Measurements from ENCODE around the gene TASOR2. TPM values are rescaled to one million over a fixed set of nuclear protein-coding genes. Genes with fewer than 3 reads are reported as not detected.

TASOR2 gene, protein sequence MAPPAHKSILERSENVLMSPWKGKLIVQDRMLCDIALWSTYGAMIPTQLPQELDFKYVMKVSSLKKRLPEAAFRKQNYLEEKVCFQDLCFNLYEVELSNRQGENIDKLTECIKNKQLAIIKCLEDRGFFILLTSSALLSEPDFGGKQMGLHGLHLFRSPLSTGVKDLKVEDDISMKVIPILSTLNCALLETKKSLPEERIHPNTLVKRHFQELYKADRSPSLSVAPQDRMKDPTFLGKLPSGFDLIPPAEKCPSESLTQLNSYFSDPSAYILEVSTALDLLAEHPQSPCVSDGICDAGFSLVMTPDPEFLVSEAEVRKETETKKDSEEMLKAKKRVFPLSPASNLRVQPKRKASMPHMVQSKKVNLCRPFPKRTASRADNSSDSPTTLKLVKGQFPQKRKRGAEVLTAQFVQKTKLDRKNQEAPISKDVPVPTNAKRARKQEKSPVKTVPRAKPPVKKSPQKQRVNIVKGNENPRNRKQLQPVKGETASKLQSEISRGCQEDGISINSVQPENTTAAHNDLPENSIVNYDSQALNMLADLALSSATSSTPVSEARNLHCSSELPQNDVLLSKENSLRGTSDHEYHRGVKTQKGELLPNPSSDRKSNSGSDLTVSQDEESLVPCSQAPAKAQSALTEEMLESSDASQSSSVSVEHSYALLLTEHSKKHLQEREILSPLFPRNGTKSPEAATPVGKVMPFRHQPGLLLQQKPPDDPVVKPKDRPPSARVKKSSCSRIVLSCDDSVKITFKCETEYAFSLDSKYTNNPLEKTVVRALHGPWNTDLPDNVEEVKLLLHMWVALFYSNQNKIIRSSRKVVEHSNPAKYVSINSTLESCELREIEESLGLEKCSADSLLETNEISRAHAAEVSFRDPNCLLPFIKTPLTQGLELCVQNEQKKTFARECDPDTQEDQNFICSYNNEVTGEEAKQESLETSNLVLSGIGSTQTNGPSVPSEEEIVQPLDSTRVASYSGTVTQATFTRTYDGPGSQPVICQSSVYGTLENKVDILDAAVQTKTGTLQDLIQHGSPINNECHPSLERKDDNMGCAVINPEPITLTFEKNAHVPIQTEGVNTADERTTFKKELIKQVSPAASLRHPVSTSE (N-terminal part only)
- total RNA-seq: 89.2 and 90.9 TPM in 2 replicates

DNA sequence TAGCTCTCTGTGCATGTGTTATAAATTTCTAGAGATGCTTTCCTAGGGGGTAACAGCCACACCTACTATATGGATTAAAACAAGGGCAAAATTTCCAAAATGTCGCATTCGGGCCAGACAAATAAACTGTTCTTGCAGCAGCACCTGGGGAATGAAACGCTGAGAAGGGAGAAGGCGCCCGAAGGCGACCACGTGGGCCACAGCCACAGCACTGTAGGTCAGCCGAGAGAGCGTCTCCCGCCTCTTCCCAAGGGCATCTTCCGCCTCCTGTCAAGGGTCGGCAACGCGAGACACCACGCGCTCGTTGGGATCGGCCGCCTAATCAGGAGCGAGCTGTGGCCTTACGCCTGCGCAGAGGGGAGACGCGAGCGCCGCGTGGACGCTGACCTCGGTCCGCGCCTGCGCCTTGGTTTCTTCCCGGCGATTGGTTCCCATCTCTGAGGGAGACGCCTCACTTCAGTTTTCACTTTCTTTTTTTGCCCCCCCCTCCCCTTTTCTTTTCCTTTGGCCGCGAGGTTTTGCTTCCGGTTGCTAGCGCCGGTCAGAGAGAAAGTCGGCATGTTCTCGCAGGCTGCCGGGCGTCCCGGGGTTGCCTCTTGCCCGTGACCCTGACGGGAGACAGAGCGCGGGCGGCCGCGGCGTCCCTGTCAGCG lies at the start of gene TASOR2:
Gene TASOR2, plus strand, starts transcription at position 521 of the 653 bp plus-strand sequence. CDS start 35,805 bp downstream, outside the sequence.
- H3K9me3 Mint-ChIP-seq: no peaks in the 10 kb centered on the region
- peaks cover 13% of the 10 kb centered on the region for H3K36me3 Mint-ChIP-seq (ENCODE audit: low read depth)
- intact Hi-C loops (cut with micrococcal nuclease): loop anchor here (1.0 to 10.0 kb wide), 10 partner anchors 18 to 400 kb away; partner anchors contain the start of genes ASB13, FBH1, GDI2 and RBM17
- H3K4me3 Mint-ChIP-seq: peak within 1 kb of the TSS; percentile 97
- H3K4me1 Mint-ChIP-seq (ENCODE audit: low read depth): peaks cover 62% of the 10 kb centered on the region
- H3K27ac Mint-ChIP-seq: peak within 1 kb of the TSS; percentile 97
- no peaks in the 10 kb centered on the region for H3K27me3 Mint-ChIP-seq (ENCODE audit: insufficient read depth)
- DNase-seq (ENCODE audit: low spot score): peak; percentile 96

DNA sequence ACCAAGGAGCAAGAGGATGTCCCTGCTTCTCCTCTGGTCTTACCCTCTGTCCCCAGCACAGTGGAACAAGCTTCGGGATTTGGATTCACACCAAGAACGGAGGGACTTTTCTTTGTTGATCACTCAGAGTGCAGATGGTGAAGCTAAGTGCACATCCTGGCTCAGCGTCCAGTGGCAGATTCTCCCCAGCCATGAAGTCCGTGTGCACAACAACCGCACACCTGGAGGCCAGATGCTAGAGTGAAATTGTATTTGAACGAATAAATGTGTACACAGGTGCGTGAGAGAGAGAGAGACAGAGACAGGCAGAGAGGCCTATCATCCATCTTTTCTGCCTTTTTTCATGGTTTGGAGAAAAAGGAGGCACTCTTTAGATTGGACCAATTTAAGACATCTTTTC lies 49.7 kb upstream of the TASOR2 start:
- Mint-ChIP-seq H3K4me3 (no peak overlapping the region), H3K27ac (no peak overlapping the region), H3K4me1 (ENCODE audit: low read depth) (peaks cover 3% of the 10 kb centered on the region), H3K27me3 (ENCODE audit: insufficient read depth) (peaks cover 2% of the 10 kb centered on the region), H3K9me3 (no peaks in the 10 kb centered on the region), H3K36me3 (ENCODE audit: low read depth) (no peaks in the 10 kb centered on the region)
- intact Hi-C loops (cut with micrococcal nuclease): no loop called here
- no peak for DNase-seq (ENCODE audit: low spot score)

DNA sequence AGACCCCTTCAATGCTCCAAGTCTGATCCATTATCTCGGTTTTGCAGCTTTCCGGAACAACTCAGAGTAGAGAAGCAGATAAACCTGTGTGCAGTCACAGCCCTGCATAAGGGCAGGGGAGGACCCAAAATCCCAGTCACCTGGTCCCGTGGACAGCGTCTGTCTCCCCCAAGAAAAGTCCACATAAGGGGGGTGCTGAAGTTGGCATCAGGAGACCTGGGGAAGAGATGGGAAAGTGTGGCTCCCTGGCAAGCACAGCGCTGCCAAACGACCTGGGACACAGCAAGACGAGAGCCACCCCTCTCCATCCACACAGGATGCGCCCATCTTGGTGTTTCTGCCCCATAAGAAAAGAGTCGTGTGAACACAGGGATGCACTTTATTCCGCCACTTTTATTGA lies 46.1 kb upstream of the TASOR2 start:
- Mint-ChIP-seq H3K4me1 (ENCODE audit: low read depth) (no peaks in the 10 kb centered on the region), H3K27ac (no peak overlapping the region), H3K9me3 (no peaks in the 10 kb centered on the region), H3K36me3 (ENCODE audit: low read depth) (no peaks in the 10 kb centered on the region), H3K4me3 (no peak overlapping the region), H3K27me3 (ENCODE audit: insufficient read depth) (peaks cover 2% of the 10 kb centered on the region)
- DNase-seq (ENCODE audit: low spot score): no peak
- intact Hi-C loops (cut with micrococcal nuclease): no loop called here

DNA sequence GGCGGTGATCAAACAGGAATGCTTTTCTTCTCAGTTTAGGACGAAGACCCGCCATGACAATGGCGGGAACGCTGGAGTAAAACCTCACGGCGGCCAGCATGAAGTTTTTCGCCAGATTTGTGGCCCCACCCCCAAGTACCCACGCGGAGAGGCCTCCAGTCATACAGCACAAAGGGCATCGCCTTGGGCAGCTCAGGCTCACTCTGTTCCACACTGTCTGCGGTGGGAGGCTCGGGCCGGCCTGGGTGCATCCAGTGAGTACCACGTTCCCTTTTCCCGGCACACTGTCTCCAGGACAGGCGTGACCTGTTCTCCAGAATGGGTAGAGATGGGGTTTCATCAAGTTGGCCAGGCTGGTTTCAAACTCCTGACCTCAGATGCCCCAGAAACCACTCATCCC lies 45.6 kb upstream of the TASOR2 start:
- Mint-ChIP-seq H3K27me3 (ENCODE audit: insufficient read depth) (peaks cover 2% of the 10 kb centered on the region), H3K36me3 (ENCODE audit: low read depth) (no peaks in the 10 kb centered on the region), H3K4me1 (ENCODE audit: low read depth) (no peaks in the 10 kb centered on the region), H3K4me3 (no peak overlapping the region), H3K27ac (no peak overlapping the region), H3K9me3 (no peaks in the 10 kb centered on the region)
- DNase-seq (ENCODE audit: low spot score): no peak
- intact Hi-C loops (cut with micrococcal nuclease): no loop called here

DNA sequence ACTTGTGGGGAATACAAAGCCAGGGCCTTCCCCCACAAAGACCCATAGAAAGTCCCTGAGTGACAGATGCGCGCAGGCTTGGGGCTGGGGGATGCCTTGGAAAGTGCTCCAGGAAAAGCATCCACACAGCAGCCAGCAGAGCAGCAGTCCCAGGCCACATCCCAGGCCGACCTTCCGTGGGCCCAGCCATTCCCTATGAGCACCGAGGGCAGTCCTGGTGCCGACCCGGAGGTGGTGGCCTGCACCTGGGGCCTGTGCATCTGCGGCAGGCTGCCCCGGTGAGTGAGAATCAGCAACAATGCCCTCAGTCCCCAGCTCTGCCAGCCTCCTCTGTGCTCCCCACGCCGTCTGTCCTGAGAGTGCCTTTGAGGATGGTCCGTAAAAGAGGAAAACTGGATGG lies 44.6 kb upstream of the TASOR2 start:
- H3K9me3 Mint-ChIP-seq: no peaks in the 10 kb centered on the region
- peaks cover 2% of the 10 kb centered on the region for H3K27me3 Mint-ChIP-seq (ENCODE audit: insufficient read depth)
- no peak overlapping the region for H3K27ac Mint-ChIP-seq
- H3K4me3 Mint-ChIP-seq: no peak overlapping the region
- no peaks in the 10 kb centered on the region for H3K36me3 Mint-ChIP-seq (ENCODE audit: low read depth)
- intact Hi-C loops (cut with micrococcal nuclease): no loop called here
- no peak for DNase-seq (ENCODE audit: low spot score)
- no peaks in the 10 kb centered on the region for H3K4me1 Mint-ChIP-seq (ENCODE audit: low read depth)

DNA sequence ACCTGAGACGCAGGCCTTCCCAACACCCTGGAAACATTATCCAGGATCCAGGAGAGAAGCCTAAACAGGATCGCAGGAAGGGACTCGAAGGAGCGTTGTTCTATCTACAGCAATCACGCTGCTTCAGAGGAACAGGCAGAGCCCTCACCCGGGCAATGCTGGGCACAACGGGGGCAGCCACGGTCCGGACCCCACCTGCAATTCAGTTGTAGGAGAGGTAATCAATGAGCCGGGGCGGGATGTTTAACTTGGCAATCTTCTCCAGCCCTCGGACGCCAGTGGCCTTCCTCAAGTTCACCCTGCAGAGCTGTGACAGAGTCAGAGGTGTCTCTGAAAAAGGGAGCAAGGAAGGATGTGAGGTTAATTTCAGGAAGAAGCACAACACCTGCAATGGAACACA lies 44.1 kb upstream of the TASOR2 start:
- no peak for DNase-seq (ENCODE audit: low spot score)
- H3K9me3 Mint-ChIP-seq: no peaks in the 10 kb centered on the region
- H3K4me3 Mint-ChIP-seq: no peak overlapping the region
- H3K27ac Mint-ChIP-seq: no peak overlapping the region
- peaks cover 2% of the 10 kb centered on the region for H3K27me3 Mint-ChIP-seq (ENCODE audit: insufficient read depth)
- H3K36me3 Mint-ChIP-seq (ENCODE audit: low read depth): no peaks in the 10 kb centered on the region
- H3K4me1 Mint-ChIP-seq (ENCODE audit: low read depth): no peaks in the 10 kb centered on the region
- intact Hi-C loops (cut with micrococcal nuclease): no loop called here

DNA sequence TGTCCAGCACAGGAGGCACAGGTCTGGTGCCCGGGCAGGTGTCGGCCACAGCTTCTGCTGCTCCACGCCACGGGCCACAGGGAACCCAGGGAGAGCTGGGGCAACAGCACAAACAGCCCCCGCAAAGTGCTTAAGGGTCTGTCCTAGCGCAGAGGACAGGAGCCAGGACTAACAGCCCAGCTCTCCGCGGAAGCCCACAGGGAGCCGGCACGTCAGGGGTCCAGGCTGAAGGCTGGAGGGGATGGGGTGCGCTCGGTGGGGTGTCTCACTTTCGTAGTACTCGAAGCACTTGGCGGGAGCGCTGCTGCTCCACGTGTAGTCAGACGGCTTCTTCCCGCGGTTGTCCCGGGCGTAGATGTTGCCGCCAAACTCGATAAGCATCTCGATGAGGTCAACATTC lies 43.1 kb upstream of the TASOR2 start:
- peaks cover 2% of the 10 kb centered on the region for H3K27me3 Mint-ChIP-seq (ENCODE audit: insufficient read depth)
- H3K9me3 Mint-ChIP-seq: no peaks in the 10 kb centered on the region
- no peak overlapping the region for H3K27ac Mint-ChIP-seq
- DNase-seq (ENCODE audit: low spot score): no peak
- H3K36me3 Mint-ChIP-seq (ENCODE audit: low read depth): no peaks in the 10 kb centered on the region
- peaks cover under 1% of the 10 kb centered on the region for H3K4me1 Mint-ChIP-seq (ENCODE audit: low read depth)
- intact Hi-C loops (cut with micrococcal nuclease): no loop called here
- H3K4me3 Mint-ChIP-seq: no peak overlapping the region

DNA sequence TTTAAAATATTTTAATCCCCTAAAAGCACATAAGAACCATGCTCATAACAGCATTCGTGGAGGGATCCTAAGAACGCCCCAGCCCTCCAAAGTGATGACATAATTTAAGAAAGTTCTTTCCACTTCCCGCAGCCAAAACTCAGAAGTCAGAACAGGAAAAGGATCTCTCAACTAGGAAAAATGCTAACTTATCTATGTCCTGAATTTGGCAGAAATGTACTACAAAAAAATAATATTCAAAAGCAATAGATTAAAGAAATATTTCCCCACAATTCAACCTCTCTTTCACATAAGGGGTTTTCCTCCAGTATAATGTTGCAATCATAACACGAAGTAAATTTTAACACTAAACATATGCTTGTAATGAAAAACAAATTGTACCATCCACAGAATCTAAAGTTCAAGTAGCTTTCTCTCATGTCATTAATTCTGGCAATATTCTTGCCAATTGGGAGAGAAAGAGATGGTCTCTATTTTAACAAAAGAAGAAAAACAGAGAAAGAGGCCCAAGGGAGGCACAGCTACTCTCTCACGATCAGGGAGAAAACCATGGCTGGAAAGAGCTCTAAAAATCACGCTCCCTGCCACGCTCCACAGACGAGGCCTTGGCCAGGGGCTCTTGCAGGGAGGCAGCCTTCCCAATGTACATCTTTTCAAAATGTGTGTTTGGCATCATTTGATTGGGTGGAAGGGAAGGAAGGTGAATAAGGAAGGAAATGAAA lies 41.1 kb upstream of the TASOR2 start:
- intact Hi-C loops (cut with micrococcal nuclease): no loop called here
- peaks cover 6% of the 10 kb centered on the region for H3K36me3 Mint-ChIP-seq (ENCODE audit: low read depth)
- no peak overlapping the region for H3K4me3 Mint-ChIP-seq
- H3K27ac Mint-ChIP-seq: no peak overlapping the region
- DNase-seq (ENCODE audit: low spot score): no peak
- peaks cover 14% of the 10 kb centered on the region for H3K4me1 Mint-ChIP-seq (ENCODE audit: low read depth)
- H3K9me3 Mint-ChIP-seq: peaks cover 4% of the 10 kb centered on the region
- peaks cover 3% of the 10 kb centered on the region for H3K27me3 Mint-ChIP-seq (ENCODE audit: insufficient read depth)

DNA sequence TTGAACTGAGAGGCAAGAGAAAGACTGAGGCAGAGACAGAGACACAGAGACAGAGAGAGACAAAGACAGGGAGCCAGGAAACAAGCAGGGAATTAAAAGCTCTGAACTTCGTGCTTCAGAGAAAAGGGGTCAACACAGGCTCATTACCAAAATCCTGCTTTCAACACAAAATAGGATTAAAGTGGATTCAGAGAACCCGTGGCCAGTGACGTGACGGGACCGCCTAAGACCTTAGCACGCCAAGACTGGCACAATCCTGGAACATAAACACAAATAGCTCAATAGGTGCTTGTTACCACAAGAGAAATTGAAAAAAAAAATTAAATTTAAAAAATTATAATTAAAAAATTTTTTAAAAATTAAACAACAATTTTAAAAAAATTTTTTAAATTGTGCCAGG lies 39.7 kb upstream of the TASOR2 start:
- DNase-seq (ENCODE audit: low spot score): no peak
- Mint-ChIP-seq H3K27me3 (ENCODE audit: insufficient read depth) (peaks cover 7% of the 10 kb centered on the region), H3K4me3 (no peak overlapping the region), H3K4me1 (ENCODE audit: low read depth) (peaks cover 21% of the 10 kb centered on the region), H3K9me3 (peaks cover 8% of the 10 kb centered on the region), H3K36me3 (ENCODE audit: low read depth) (peaks cover 7% of the 10 kb centered on the region), H3K27ac (no peak overlapping the region)
- intact Hi-C loops (cut with micrococcal nuclease): no loop called here

DNA sequence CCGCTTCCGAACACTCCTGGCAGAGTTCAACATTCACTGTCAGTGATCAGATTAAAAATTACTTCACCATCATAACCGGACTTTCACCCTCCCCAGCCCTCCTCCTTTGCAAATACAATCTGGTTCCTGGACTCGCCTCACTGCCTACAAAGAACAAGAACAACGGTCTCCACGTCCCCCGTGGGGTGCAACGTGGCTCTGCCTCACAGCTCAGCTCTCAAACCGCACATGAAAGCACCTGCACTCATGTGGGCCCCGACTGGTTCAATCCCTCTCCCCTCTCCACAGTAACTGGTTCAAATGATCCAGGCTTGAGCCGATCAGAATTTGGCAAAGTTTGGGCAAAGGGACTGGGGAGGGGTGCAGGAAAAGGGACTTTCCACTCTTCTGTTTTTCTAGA lies 39.3 kb upstream of the TASOR2 start:
- DNase-seq (ENCODE audit: low spot score): no peak
- peaks cover 24% of the 10 kb centered on the region for H3K4me1 Mint-ChIP-seq (ENCODE audit: low read depth)
- H3K36me3 Mint-ChIP-seq (ENCODE audit: low read depth): peaks cover 10% of the 10 kb centered on the region
- H3K4me3 Mint-ChIP-seq: no peak overlapping the region
- no peak overlapping the region for H3K27ac Mint-ChIP-seq
- H3K27me3 Mint-ChIP-seq (ENCODE audit: insufficient read depth): peaks cover 7% of the 10 kb centered on the region
- intact Hi-C loops (cut with micrococcal nuclease): no loop called here
- H3K9me3 Mint-ChIP-seq: peaks cover 8% of the 10 kb centered on the region

DNA sequence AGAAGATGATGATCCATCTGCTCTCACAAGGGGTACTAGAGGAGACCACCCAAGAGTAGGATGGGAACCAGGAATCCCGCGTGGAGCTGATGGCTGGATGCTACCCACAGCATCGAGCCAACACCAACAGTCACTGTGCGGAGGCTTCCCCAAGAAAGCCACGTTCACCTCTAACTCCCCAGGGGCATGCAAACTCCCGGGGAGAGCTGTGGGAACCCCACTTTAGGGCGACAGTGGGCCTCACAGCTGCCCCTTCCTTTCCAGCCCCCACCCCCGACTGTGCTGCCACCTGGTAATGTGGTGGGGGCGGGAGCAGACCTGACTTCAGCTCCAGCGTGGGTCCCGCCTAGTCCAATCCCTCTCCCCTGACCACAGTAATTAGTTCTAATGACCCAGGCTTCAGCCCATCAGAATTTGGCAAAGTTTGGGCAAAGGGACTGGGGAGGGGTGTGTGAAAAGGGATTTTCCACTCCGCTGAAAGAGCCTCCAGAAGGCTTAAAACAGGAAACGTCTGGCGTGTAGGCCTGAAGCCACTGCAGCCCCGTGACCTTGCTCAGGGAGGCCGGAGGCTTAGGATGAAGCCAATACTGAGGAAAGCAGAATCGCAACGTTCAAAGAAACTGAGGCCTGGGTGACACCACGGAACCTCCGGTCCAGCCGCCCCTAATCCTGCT lies 38.6 kb upstream of the TASOR2 start:
- intact Hi-C loops (cut with micrococcal nuclease): no loop called here
- Mint-ChIP-seq H3K9me3 (peaks cover 8% of the 10 kb centered on the region), H3K4me1 (ENCODE audit: low read depth) (peaks cover 24% of the 10 kb centered on the region), H3K27me3 (ENCODE audit: insufficient read depth) (peaks cover 7% of the 10 kb centered on the region), H3K4me3 (no peak overlapping the region), H3K27ac (no peak overlapping the region), H3K36me3 (ENCODE audit: low read depth) (peaks cover 10% of the 10 kb centered on the region)
- DNase-seq (ENCODE audit: low spot score): no peak

Measured in activated T-helper 1 cell treated with anti-CD3 and anti-CD28 coated beads, Interleukin-12 subunit alpha, Interleukin-12 subunit beta, Interleukin-2, Interleukin-4 antibody, amounts not matched to agents 30 ng/mL and 10 ng/mL and 1 ng/mL, durations not matched to agents 14 hours and 24 hours and 36 hours (primary cell).